ENCODE results near the gene ZNF630.
A peak's percentile ranks its signal among the peaks of the same experiment; 100 is the strongest.
"Not testable (repeated sequence)": the region's sequence is repeated elsewhere in the genome, so short reads cannot be mapped to it uniquely, and the experiment has no call there.

ZNF630 gene

DNA sequence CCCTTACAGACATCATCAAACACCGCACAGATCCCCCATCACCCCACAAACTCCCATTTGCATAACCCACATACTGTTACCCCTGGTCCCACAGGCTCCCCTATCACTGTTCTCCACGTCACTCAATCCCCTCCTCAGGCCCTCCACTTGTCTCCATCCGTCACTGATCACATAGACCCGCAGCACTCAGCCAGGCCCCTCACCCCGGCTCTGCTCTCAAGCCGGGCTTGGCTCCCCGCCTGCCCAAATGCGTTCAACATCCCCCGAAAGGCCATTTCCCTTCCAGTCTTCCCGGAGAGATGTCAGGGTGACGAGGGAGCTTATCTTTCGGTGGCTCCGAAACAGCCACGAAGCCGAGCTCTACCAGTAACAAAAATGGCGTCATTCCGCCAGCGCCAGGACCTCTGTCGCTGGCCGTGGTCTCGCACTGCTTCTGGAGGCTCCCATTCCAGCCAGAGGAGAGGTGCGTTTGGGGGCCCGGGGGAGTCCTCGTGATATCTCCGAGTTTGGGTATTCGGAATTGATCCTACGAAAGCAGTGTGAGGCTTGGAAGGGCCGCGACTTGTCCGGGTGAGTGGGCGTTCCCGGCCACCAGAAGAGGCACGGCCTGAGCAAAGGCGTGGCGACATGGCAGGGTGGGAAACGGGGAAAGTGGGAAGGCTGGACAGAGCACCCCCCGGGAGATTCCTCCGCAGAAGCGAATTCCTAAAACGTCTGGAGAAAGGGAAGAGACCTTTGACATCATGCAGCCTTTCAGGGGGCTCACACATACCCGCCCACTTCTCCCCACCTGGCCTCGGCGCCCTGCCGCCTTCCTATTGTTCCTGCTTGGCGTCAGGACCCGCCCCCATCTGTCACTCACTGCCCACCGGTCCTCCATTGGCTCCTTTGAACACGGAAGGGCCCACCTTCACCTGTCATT lies at the start of gene ZNF630:
ZNF630 (minus strand) TSS at position 577 of the 922 bp plus-strand sequence. CDS start 4,754 bp downstream, outside the sequence.
- peak; percentile 3 for DNase-seq

DNA sequence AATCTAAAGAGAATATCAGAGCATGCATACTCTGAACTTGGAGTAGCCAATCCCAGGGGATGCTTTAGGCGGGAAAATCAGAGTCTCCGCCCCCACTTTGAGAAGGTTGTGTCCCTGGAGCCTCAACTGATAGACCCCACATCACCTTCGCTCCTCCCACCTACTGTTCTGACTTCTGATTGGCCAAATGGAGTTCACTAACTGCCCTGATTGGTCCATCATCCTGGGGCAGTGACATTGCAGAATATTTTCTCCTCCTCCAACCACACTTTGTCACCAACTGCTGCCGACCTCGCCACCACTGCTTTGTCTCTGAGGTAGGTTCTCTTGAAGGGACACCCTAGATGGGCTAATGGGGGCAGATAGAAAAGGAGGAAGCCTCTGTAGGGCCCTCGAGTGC lies 36.3 kb upstream of the ZNF630 start:
- DNase-seq: no peak

DNA sequence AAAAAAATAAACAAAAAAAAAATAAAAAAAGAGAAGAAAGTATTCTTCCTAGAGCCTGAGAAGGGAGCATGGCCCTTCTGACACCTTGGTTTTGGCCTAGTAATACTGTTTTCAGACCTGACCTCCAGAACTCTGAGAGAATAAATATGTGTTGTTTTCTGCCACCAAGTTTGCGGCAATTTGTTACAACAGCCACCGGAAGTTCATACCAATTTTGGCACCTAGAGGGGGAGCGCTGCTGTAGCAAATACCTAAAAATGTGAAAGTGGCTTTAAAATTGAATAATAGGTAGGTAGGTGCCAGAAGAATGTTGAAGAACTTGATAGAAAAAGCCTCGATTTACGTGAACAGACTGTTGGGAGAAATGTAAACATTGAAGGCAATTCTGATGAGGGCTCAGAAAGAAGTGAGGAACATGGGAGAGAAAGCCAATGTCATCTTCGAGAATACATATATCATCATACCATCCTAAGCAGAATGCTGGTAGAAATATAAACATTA lies 31.5 kb upstream of the ZNF630 start:
- DNase-seq: no peak

DNA sequence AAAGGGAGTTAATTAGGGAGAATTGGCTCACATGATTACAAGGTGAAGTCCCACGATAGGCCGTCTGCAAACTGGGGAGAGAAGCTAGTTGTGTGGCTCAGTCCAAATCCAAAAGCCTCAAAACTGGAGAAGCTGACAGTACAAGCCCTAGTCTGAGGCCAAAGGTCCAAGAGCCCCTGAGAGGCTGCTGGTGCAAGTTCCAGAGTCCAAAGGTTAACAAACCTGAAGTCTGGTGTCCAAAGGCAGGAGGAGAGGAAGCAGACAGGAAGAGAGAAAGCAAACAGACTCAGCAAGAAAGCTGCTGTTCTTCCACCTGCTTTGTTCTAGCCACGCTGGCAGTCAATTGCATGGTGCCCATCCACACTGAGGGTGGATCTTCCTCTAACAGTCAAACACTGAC lies 30.0 kb upstream of the ZNF630 start:
- no peak for DNase-seq

DNA sequence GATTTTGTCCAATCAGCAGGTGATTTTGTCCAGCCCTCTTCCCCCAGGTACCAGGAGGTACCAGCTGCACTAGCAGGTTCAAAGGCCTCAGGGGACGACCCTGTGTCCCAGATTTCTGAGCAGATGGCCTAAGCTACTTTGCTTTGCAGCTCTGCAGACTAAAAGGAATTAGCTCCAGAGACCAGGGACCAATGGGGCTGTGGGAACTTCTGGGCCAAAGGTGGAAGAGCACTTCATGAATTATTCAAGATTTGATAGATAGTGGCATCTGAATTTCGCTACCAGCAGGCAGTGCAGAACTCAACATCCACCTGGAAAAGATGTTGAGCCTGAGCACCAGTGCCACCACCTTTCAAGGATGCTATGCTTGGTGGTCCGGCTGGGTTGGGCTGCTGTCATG lies 21.1 kb upstream of the ZNF630 start:
- not testable (repeated sequence) for DNase-seq

DNA sequence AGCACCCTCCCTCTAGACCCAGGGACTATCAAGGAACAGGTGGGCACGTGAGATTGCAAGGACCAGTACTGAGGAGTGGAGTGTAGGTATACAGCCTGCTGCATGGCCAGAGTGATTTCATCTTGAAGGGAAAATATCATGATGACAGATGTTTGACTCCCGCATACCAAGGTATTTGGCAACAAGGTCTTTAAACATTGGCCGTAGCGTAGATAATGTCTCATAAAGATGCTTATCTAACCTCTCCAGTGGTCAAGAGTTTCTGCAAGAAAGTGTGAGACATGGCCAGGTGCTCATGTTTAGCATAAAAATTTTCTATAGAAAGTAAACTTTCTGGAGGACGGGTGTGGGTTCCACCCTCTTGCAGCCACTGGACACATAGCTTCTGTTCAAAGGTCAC lies 18.7 kb upstream of the ZNF630 start:
- DNase-seq: no peak

DNA sequence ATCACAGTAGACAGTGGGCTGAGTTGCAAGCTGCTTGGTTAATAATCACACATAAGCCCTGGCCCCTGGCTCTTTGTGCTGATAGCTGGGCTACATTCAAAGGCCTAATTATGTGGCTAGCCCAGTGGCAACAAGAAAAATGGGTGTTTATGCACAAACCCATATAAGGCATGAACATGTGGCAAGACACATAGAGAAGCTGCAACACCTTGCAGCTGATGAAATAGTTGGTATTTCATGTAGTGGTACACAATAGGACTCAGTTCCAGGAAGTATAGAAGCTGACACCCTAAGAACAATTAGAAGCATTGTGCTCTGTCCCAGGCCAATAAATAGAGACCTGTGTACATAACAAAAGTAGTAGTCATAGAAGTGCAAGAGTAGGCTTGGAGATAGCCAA lies 14.6 kb upstream of the ZNF630 start:
- DNase-seq: no peak

DNA sequence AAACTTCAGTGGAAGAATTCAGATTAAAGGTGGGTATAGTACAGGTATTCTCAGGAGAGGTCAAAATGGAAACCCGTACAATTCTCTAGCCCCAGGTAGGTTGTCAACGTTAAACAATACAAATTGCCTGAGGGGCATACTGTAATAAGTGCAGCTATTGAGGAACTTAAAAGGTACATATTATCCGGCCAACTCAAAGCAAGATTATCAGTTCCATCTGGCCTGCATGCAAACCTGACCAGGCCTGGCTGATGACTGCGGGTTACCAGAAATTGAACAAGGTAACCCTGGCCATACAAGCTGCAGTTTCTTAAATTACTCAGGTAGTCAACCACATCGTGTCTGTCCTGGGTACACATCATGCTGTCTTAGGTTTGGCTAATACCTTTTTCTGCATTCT lies 12.3 kb upstream of the ZNF630 start:
- no peak for DNase-seq

DNA sequence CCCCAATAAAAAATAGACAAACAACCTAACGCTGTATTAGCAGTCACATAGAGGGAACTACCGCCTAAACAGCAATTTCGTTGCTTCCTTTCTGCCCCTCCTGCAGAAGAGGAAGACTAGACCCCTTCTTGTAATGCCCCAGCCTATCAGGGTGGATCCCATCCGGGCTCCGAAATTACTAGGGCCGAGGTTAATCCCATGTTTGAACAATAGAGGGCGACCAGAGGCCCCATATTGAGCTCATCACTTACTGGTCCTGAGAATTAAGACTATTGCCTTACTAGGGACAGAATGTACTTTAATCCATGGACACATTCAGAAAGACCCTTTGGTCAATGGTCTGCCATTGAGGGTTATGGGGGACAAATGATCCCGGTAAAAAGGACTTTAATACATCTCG lies 11.8 kb upstream of the ZNF630 start:
- DNase-seq: peak; percentile 3

DNA sequence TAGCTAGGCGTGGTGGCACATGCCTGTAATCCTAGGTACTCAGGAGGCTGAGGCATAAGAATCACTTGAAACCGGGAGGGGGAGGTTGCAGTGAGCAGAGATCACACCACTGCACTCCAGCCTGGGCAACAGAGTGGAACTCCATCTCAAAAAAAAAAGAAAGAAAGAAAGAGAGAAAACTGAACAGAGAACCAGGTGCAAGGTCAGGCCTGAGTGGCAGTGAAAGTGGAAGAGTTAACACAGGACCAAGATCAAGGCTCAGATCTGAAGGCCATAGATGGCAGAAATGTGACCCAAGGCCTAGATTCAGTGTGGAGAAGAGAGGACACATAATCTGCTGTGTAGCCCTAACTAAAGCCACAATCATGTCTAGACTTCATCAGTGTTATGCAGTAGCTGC lies 4.9 kb upstream of the ZNF630 start:
- no peak for DNase-seq

DNA sequence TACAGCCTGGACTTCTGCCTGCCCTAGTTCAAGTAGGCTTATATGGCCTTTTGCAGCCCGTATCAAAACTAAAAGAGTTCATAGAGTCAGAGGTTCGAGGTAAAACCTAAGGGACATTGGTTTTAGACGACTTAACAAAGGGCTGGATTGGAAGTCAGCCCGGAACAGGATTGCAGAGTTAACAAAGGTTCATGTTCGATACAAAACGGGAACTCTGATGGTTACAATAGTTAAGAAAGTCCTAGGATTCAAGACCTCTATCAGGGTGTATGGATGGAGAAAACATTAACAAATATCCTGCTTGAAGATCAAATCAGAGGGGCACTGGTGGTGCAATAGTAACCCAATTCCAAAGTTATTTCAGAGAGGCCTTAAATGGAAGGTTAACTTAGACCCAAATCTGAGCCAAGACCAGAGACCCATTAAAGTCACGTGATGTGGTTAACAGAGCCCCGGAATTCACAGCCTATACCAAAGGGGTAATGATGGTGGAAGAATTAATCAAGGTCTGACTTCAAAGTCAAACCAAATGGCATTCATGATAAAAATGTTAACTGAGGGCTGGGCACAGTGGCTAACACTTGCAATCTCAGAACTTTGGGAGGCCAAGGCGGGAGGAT lies 656 bp upstream of the ZNF630 start:
- DNase-seq: no peak

DNA sequence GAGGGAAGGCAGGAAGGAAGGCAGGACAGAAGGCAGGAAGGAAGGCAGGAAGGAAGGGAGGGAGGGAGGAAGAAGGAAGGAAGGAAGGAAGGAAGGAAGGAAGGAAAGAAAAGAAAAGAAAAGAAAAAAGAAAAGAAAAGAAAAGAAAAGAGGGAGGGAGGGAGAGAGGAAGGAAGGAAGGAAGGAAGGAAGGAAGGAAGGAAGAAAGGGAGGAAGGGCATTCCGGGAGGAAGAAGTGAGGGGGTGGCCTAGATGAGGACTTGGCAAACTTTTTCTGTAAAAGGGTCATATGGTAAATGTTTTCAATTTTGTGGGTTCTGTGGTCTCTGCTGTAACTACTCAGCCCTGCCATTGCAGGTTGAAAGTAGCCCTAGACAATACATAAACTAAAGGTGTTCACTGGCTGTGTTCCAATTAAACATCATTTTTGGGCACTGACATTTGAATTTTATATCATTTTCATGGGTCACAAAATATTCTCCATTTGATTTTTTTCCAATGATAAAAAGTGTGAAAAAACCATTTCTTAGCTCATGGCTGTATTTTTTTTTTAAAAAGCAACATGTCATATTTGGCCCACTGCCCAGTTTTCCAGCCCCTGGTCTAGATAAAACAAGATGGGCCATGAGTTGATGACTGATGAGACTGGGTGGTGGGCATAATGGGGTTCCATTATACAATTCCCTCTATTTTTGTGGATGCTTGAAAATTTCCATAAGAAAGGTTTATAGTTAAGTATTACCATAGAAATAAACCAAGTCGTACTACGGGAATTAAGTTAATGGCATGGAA lies 3.1 kb downstream of the ZNF630 start:
- DNase-seq: no peak

DNA sequence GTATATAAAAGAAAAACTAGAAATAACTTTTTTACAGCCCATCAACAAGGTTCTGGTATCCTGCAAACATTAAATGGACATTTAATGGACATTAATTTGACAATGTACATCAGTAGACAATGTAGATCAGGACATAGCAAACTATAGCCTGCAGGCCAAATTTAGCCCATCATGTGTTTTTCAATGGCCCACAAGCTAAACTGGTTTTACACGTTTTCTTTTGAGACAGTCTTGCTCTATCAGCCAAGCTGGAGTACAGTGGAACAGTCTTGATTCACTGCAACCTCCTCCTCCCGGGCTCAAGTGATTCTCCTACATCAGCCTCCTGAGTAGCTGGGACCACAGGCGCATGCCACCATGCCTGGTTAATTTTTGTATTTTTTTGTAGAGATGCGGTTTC lies 7.2 kb downstream of the ZNF630 start:
- no peak for DNase-seq

DNA sequence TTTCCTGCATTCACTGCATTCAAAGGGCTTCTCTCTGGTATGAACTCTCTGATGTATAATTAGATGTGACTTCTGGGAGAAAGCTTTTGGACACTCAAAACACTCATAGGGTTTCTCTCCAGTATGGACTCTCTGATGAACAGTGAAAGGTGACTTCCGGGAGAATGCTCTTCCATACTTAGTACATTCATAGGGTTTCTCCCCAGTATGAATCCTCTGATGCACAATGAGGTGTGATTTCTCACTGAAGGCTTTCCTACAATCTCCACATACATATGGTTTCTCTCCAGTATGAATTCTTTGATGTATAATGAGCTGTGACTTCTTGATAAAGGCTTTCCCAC lies 12.2 kb downstream of the ZNF630 start:
- no peak for DNase-seq

DNA sequence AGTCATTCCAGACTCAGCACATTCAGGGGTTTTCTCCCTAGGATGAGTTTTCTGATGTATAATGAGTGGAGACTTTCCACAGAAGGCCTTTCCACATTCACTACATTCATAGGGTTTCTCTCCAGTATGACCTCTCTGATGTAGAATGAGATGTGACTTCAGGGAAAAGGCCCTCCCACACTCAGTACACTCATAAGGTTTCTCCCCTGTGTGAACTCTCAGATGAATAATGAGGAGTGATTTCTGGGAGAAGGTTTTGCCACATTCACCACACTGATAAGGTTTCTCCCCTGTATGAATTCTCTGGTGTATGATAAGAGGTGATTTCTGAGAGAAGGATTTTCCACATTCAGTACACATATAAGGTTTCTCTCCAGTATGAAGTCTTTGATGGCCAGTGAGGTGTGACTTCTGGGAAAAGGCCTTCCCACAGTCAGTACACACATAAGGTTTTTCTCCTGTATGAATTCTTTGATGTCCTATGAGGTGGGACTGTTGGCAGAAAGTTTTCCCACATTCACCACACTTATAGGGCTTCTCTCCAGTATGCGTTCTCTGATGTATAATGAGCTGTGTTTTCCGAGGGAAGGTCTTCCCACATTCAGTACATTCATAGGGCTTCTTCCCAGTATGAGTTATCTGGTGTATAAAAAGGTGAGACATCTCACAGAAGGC lies 12.7 kb downstream of the ZNF630 start:
- no peak for DNase-seq

DNA sequence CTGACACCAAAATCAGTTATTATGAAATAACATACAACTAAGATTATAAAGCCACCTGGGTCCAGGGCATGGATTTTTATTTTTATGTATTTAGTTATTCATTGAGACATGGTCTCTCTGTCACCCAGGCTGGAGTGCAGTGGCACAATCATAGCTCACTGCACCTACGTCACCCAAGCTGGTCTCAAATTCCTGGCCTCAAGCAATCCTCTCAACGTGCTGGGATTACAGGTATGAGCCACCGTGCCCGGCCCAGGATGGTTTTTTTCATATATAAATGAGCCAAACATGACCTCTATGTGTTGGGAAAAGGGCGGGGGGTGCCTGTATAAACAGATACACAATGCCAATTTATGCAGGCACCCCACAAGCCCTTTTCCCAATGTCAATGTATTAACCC lies 24.6 kb downstream of the ZNF630 start:
- DNase-seq: no peak

DNA sequence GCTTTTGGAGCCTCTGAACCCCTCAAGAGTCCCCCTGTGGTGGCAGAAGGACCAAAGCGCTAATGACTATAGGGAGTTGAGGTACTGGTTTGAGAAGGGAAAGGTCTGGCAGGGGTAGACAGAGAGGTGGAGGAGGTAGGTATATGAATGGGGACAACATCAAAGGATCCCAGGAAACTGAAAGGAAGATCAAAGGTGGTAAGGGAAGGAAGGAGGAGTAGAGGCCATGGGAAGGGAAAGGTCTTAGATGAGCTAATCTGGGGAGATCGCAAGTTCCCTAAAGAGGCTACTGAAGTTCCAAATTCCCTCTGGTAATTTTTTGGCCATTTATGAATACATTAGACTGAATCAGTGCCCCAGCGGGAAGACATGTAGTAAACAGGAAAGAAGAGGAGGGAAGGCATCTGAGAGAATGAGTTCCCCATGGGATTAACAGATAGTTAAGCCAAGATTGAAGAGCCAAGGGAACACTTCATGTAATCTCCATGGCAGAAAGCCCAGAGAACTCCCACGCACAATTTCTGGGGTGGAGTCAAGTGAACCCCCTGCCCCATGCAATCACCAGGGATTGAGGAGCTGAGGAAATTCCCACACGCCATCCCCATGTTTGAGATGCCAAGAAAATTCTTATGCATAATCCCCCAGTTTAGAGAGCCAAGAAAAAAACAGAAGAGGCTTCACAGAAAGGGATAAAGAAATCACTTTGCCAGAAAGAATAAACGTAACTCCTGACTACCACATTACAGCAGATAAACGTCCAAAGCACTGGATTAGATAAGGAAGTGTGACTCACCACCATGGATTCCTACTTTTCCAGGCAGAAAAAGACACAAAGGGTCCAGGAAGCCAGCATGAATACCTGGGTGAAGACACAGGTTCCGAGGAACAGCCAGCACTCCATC lies 25.8 kb downstream of the ZNF630 start:
- DNase-seq: no peak

DNA sequence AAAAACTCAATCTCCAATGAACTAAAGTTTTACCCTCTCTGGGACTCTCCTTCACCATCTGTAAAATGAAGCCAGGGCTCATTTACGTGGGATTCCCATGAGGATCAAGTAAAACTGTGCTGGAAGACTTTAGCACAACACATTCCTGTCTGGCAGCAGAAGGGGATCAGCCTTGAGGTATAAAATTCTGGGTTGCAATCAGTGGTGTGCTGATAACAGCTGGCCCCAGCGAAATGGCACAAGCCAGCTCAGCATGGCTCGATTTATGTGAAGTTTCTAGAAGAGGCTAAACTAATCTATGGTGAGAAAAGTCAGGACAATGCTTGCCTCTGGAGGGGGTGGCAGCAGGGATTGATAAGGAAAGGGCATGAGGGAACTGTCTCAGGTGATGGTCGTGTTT lies 28.4 kb downstream of the ZNF630 start:
- DNase-seq: no peak

DNA sequence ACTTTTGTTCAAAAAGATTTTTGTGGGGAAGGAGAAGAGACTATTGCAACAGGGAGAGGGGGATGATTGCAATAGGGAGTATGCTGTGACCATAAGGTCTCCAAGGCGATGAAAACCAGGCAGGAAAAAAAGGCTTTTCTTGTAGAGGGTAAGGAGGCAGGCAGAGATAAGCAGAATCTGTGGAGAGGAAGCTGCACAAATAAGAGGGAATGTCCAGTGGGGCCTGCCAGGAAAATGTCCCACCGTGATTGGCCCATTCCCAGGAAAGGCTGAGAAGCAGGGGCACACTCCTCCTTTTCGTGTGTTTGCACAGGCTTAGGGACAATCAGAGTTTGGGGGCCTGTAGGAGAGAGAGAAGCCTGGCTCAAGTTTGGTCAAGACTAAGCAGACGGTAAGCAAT lies 35.5 kb downstream of the ZNF630 start:
- no peak for DNase-seq

DNA sequence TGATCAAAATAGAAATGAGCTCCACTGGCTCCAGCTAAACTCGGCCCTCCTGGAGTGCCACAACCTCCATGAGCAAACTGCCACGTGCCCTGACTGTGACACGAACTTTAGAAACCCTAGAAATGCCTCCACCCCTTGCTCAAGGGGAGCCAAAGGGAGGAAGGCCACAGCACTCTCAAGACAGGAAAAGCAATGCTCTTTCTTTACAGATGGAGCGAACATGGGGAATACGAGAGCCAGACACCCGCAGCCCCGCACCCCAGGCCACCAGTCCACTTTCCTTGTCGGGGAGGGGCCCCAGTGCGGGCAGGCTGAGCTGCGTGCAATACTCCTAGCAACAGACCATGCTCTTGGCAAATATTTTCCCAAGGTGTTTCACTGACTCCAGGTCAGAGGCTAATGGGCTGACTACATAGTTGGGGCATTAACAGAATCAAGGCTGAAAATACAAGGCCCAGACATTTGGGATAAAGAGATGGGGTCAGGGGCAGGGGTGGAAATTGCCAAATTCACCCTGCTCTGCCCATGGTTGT lies 40.7 kb downstream of the ZNF630 start:
- not testable (repeated sequence) for DNase-seq

DNA sequence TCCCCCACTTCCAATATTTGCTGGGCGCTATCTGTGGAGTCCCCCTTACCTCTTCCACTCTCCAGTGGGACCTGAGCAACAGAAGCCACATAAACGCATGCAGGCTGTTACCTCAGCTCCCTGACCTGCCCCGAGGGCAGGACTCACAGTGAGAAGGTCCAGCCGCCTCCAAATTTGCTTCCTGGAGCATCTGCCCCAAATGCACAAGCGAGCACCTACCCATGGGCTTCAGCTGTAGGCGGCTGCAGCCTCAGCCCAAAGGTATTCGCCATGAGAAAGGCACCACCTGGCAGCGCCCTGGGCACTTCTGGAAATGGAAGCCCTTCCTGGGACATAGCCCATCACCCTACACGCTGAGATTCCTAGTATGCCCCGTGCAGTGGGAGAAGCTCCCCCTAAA lies 41.2 kb downstream of the ZNF630 start:
- no peak for DNase-seq

DNA sequence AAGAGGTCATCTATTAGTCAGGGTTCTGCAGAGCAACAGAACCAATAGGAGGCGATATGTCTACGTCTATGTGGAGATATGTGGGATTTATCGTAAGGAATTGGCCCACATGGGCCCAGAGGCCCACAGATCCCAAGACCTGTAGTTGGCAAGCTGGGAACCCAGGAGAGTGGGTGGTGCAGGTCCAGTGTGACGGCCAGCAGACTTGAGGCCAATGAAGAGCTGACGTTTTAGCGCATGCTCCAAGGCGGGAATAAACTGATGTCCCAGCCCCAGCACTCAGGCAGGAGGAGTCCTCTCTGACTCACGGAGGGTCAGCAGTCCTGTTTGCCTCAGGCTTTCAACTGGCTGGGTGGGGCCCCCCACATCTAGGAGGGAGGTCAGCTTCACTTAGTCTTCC lies 43.3 kb downstream of the ZNF630 start:
- DNase-seq: no peak

All from NCI-H1694 treated with DMSO at 0.1 percent for 48 hours (cell line).